ENCODE data around the gene GCSH. TPM values are rescaled to one million over a fixed set of nuclear protein-coding genes. Genes with fewer than 3 reads are reported as not detected.

GCSH gene
- total RNA-seq, 2 experiments from 2014 or later, result 21.0 to 25.3 TPM

GRCh38 chr16:81061307-81061640 is 34.9 kb downstream of the GCSH start:
- Mint-ChIP-seq H3K4me3 (no peak overlapping the region), H3K36me3 (ENCODE audit: low read depth) (no peaks in the 10 kb centered on the region), H3K9me3 (no peaks in the 10 kb centered on the region), H3K27ac (no peak overlapping the region), H3K27me3 (no peaks in the 10 kb centered on the region), H3K4me1 (ENCODE audit: low read depth) (peaks cover 6% of the 10 kb centered on the region)
- ChIA-PET CTCF (interaction anchor here (0.9 kb wide), 1 partner anchor 25 kb away, joined by 3 read pairs; the partner anchor contains the start of gene ATMIN), POLR2A (no interaction called here)
- TF ChIP-seq CTCF (IDR thresholded peaks at IDR 0.05), result no peak
- ATAC-seq (no peak), DNase-seq (no peak)
- intact Hi-C loops (cut with micrococcal nuclease), result no loop called here

- peaks cover 6% of the 10 kb centered on the region for H3K4me1 Mint-ChIP-seq (ENCODE audit: low read depth)
- H3K27ac Mint-ChIP-seq, result no peak overlapping the region
- intact Hi-C loops (cut with micrococcal nuclease), result no loop called here
- H3K4me3 Mint-ChIP-seq, result no peak overlapping the region
- no peaks in the 10 kb centered on the region for H3K27me3 Mint-ChIP-seq
- ChIA-PET POLR2A (no interaction called here), CTCF (interaction anchor here (0.9 kb wide), 1 partner anchor 25 kb away, joined by 3 read pairs; the partner anchor contains the start of gene ATMIN)
- no peaks in the 10 kb centered on the region for H3K9me3 Mint-ChIP-seq
- ATAC-seq (no peak), DNase-seq (no peak)
- TF ChIP-seq CTCF (IDR thresholded peaks at IDR 0.05), result no peak
- no peaks in the 10 kb centered on the region for H3K36me3 Mint-ChIP-seq (ENCODE audit: low read depth)
Measured at GRCh38 chr16:81060576-81061306, 35.5 kb downstream of the GCSH start.

- no peak for TF ChIP-seq CTCF (IDR thresholded peaks at IDR 0.05)
- Mint-ChIP-seq H3K27ac (no peak overlapping the region), H3K27me3 (no peaks in the 10 kb centered on the region), H3K9me3 (peaks cover 14% of the 10 kb centered on the region), H3K4me1 (ENCODE audit: low read depth) (peaks cover 6% of the 10 kb centered on the region), H3K36me3 (ENCODE audit: low read depth) (peaks cover 4% of the 10 kb centered on the region), H3K4me3 (no peak overlapping the region)
- intact Hi-C loops (cut with micrococcal nuclease), result no loop called here
- CTCF ChIA-PET, result interaction anchor here (0.5 kb wide), 1 partner anchor 271 kb away, joined by 3 read pairs; no protein-coding TSS in a partner anchor
- POLR2A ChIA-PET, result no interaction called here
- ATAC-seq (no peak), DNase-seq (no peak)
Measured at GRCh38 chr16:81053761-81054160, 42.4 kb downstream of the GCSH start.

- H3K36me3 Mint-ChIP-seq (ENCODE audit: low read depth), result peaks cover 36% of the 10 kb centered on the region
- no peaks in the 10 kb centered on the region for H3K9me3 Mint-ChIP-seq
- ATAC-seq, result no peak
- peaks cover 13% of the 10 kb centered on the region for H3K4me1 Mint-ChIP-seq (ENCODE audit: low read depth)
- no peak overlapping the region for H3K4me3 Mint-ChIP-seq
- intact Hi-C loops (cut with micrococcal nuclease), result no loop called here
- CTCF ChIA-PET, result no interaction called here
- no peak for DNase-seq
- peak overlapping the region; percentile 31 for H3K27ac Mint-ChIP-seq
- POLR2A ChIA-PET, result no interaction called here
- no peaks in the 10 kb centered on the region for H3K27me3 Mint-ChIP-seq
- TF ChIP-seq CTCF (IDR thresholded peaks at IDR 0.05), result no peak
Measured at GRCh38 chr16:81042821-81043220, 53.4 kb downstream of the GCSH start.

- no peak for TF ChIP-seq CTCF (IDR thresholded peaks at IDR 0.05)
- no peaks in the 10 kb centered on the region for H3K27me3 Mint-ChIP-seq
- H3K9me3 Mint-ChIP-seq, result no peaks in the 10 kb centered on the region
- ChIA-PET POLR2A (no interaction called here), CTCF (no interaction called here)
- H3K4me3 Mint-ChIP-seq, result no peak overlapping the region
- H3K36me3 Mint-ChIP-seq (ENCODE audit: low read depth), result peaks cover 42% of the 10 kb centered on the region
- peaks cover 22% of the 10 kb centered on the region for H3K4me1 Mint-ChIP-seq (ENCODE audit: low read depth)
- ATAC-seq (no peak), DNase-seq (no peak)
- intact Hi-C loops (cut with micrococcal nuclease), result no loop called here
- H3K27ac Mint-ChIP-seq, result peak overlapping the region; percentile 20
Measured at GRCh38 chr16:81041696-81042095, 54.5 kb downstream of the GCSH start.
